HUDEP-2 (cell line): Measurements from ENCODE around the gene CDHR5.
"Not testable (repeated sequence)": the region's sequence is repeated elsewhere in the genome, so short reads cannot be mapped to it uniquely, and the experiment has no call there.

Experiments
- DNase-seq, 76 experiments: peaks; one replicate each; lab custom pipeline; 2025; ENCODE audit not compliant: unreplicated experiment in 76 of 76; lab: John Stamatoyannopoulos, UW

The CDHR5 gene, protein sequence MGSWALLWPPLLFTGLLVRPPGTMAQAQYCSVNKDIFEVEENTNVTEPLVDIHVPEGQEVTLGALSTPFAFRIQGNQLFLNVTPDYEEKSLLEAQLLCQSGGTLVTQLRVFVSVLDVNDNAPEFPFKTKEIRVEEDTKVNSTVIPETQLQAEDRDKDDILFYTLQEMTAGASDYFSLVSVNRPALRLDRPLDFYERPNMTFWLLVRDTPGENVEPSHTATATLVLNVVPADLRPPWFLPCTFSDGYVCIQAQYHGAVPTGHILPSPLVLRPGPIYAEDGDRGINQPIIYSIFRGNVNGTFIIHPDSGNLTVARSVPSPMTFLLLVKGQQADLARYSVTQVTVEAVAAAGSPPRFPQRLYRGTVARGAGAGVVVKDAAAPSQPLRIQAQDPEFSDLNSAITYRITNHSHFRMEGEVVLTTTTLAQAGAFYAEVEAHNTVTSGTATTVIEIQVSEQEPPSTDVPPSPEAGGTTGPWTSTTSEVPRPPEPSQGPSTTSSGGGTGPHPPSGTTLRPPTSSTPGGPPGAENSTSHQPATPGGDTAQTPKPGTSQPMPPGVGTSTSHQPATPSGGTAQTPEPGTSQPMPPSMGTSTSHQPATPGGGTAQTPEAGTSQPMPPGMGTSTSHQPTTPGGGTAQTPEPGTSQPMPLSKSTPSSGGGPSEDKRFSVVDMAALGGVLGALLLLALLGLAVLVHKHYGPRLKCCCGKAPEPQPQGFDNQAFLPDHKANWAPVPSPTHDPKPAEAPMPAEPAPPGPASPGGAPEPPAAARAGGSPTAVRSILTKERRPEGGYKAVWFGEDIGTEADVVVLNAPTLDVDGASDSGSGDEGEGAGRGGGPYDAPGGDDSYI

GRCh38 chr11:624705-625635 lies at the start of gene CDHR5:
TSS of gene CDHR5 (minus strand) at chr11:624955. CDS start at chr11:624902, 53 bp downstream.
- DNase-seq, result no peak

DNA sequence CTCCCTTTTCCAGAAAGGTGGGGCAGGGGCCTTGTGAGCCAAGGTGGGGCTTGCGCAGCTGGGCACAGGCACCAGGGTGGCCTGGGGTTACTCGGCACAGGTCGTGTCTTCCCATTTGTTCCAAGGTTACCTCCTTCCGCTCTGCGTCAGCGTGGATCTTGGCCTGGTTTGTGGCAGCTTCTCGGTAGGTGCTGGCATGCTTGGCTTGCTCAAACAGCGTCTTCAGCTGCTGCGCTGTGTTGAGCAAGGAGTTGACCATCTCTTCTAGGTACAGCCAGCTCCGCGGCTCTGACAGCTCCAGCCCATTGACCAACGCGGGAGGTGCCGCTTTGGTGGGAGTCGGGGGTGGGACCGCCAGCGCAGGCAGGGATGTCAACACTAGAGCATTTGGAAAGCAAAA lies 49.7 kb upstream of the CDHR5 start:
- no peak for DNase-seq

DNA sequence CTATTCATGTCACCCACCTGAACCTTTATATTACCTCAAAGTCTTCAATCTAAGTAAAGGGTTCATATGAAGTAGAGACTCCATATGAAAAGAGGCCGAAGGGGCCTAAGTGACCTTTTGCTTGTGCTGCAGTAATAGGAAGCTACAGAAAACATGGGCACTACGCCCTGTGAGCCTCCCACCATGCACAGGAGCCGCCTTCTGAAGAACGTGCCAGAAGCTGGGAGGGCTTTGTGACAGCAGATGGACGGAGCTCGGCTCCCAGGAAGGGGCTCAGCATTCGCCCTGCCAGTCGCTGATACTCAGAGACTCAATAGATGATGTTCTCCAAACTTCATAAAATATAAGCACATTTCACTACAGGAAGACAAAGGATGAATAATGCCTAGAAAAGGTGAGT lies 49.1 kb upstream of the CDHR5 start:
- no peak for DNase-seq

DNA sequence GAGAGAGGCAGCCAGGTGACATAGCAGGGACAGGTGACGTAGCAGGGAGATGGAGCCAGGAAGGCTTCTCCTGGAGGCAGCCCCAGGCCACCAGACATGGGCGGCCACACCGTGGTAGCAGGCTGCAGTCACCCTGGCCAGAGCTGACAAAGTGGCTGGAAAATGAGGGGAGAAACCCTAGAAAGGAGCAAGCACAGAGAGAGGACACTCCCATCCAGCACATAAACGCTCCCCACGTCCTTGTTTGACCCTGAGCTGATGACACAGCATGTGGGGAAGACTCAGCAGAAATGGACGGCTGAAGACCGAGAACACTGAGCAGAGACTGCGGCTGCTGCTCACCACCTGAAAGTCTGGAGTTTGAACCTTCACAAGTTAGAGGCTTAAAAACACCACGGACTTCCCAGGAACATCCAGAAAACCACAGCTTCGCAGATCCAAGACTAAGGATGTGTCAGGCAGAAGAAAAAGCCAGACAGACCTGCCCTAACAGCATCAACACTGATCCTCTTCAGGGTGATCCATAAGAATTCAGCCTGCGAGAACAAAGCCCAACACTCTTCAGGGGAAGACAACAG lies 41.0 kb upstream of the CDHR5 start:
- DNase-seq, result peak in 7 of 76 experiments; percentile 3 to 23 (median 8)

GRCh38 chr11:665062-665703 lies 40.4 kb upstream of the CDHR5 start:
- no peak for DNase-seq

DNA sequence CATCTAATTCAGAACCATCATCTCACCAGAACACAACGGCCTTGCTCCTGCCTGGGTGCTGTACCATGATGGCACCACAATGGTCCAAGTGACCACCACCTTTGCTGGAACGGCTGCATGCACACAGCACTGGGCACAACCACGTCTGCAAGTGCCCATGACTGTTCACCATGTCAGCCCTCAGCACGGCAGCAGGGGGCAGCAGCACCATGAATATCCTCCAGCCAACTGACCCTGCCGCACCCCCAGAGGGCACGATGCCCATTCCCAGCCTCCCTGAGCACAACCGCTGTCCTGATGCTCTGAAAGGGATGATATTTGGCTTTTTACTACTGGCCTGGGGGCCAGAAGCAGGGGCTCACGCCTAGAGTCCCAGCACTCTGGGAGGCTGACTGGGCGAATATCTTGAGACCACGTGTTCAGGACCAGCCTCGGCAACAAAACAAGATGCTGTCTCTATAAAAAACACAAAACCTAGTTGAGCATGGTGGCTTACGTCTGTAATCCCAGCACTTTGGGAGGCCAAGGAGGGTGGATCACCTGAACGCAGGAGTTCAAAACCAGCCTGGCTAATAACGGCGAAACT lies 38.0 kb upstream of the CDHR5 start:
- peak in 54 of 76 experiments; percentile 3 to 66 (median 34) for DNase-seq

GRCh38 chr11:660681-661444 lies 36.1 kb upstream of the CDHR5 start:
- no peak for DNase-seq

DNA sequence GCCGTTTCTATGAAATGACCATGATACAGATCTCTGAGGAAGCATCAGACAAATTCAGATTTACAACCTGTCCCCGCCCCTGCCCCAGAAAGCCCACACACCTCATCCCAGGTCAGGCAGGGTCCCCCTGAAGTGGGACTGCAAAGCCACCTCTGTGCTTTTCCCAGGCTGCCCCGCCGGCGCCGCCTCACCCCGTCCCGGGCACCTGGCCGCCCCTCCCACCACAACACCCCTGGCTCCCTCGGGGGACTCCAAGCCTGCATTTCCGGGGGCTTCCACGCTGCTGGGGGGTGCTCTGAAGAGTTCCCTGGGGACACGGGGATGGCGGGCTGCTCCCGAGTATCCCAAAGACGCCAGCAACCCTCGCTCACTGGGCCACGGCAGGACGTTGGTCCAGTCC lies 35.5 kb upstream of the CDHR5 start:
- DNase-seq, result no peak

DNA sequence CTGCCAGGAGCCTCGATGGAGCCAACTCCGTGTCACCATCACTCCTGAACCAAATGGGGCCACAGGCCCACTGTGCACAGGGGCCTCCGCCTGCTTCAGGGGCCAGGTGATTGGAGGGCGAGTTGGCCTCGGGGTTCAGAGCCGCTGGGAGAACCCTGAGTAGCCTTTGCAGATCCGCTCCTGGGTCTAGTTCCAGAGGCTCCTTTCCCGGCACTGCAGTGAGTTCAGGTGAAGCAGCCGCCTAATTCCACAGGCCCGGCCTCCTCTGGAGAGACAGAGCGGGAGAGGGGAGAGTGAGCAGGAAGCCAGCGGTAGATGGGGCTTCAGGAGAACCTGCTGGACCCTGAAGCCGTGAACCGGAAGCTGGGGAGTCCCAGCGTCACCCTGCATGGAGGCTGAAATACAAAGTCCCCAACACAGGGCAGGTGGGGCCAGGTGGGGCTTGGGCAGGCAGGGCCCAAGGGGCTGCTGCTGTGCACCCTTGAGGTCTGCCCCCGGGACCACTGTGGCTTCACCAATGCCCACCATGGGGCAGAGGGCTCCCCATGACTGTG lies 34.9 kb upstream of the CDHR5 start:
- DNase-seq, result no peak

DNA sequence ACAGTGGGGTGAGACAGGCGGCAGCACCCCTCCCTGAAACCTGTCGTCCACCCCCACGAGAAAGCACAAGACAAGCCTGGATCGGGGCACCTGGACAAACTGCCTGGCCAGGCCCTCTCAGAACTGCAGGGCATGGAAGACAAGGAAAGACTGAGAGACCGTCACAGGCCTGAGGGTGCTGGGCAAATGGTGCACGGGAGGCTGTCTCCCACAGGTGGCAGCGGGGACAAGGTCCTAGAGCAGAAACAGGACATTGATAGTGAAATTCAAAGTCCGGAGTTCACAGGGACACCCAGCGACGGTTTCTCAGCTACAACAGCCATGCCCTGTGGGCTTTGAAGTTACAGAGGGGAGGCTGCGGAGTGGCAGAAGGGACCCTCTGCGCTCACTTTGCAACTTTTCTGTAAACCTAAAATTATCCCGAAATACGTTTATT lies 33.0 kb upstream of the CDHR5 start:
- no peak for DNase-seq

GRCh38 chr11:656866-657265 lies 32.1 kb upstream of the CDHR5 start:
- no peak for DNase-seq

- DNase-seq, result no peak
Measured at GRCh38 chr11:656426-656825, 31.7 kb upstream of the CDHR5 start.

DNA sequence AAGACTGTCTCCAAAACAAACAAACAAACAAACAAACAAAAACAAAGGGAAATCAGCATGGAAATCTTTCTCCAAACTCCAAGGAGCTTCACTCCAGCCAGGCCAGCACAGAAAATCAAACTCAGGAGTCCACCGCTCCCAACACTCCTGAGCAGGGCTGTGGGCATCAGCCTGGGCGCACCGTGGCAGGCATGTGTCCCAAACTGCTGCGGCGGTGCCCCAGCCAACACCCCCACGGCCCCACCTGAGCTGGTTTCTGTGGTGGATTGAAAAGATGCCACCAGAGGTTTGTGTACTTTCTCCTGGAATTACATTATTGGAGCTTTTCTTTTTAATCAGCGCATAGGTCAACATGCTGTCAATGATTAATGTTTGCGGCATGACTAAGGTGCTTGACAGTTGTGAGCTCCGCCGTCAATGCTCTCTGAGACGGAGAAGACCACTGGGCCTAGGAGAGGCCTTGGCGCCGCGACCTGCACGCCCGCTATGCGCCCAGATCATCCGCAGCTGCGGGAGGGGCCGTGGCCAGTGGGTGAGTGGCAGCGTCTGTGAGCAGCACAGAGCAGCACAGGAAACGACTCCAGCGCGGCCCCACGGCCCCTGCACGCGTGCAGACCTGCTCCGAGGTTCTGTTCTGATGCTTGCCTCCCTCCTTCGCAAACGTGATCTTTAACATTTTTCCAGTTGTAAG lies 30.4 kb upstream of the CDHR5 start:
- DNase-seq, result no peak

DNA sequence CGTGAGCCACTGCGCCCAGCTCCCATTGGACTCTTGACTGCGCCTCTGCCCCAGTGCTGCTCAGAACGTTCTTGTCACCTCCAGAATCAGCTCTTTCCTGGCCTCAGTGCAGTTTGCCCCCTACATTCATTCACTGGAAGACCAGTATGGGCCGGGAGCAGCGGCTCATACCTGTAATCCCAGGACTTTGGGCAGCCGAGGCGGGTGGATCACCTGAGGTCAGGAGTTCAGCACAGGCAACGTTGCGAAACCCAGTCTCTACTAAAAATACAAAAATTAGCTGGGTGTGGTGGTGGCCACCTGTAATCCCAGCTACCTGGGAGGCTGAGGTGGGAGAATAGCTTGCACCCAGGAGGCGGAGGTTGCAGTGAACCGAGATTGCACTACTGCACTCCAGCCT lies 29.7 kb upstream of the CDHR5 start:
- not testable (repeated sequence) for DNase-seq

DNA sequence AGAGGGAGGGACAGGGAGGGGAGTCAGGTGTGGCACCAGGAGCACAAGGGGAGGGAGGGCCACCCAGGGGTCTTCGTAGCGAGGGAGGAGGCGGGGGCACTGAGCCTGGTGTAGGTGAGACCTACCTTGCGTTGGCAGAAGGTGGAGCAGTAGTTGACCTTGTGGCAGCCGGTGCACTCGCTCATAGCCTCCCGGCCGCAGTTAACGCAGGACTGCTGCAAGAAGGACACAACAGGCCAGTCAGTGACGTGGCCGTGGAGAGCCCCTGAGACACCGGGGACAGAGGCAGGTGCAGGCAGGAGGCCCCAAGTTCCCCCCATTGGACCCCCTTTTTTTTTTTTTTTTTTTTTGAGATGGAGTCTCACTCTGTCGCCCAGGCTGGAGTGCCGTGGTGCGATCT lies 29.1 kb upstream of the CDHR5 start:
- no peak for DNase-seq

DNA sequence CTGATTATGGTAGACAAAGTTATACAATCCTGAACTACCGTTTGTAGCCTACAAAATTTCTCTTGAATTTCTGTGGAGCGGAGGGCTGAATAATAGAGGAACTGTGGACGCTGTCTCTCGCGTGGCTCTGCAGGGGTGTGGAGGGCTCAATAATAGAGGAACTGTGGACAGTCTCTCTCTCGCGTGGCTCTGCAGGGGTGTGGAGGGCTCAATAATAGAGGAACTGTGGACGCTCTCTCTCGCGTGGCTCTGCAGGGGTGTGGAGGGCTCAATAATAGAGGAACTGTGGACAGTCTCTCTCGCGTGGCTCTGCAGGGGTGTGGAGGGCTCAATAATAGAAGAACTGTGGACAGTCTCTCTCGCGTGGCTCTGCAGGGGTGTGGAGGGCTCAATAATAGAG lies 28.4 kb upstream of the CDHR5 start:
- DNase-seq, result not testable (repeated sequence)

DNA sequence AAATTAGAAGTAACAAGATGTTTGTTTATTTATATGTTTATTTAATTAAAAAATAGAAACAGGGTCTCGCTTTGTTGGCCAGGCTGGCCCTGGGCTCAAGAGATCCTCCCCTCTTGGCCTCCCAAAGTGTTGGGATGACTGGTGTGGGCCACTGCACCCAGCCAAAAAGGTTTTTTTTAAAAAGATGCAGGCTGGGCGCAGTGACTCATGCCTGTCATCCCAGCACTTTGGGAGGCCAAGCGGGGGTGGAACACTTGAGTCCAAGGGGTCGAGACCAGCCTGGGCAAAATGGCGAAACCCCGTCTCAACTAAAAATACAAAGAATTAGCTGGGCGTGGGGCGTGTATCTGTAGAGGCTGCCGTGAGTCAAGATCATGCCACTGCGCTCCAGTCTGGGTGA lies 25.7 kb upstream of the CDHR5 start:
- no peak for DNase-seq

DNA sequence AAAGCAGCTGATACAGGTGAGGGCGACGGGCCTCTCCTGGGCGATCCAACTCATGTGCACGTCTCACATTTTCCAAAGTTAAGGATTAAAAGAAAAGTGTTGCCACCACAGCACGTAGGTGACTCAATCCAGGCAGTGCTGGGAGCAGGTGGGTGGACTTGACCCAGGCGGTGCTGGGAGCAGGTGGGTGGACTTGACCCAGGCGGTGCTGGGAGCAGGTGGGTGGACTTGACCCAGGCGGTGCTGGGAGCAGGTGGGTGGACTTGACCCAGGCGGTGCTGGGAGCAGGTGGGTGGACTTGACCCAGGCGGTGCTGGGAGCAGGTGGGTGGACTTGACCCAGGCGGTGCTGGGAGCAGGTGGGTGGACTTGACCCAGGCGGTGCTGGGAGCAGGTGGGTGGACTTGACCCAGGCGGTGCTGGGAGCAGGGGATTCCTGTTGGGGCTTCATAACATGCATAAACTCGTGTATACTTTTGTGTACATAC lies 23.0 kb upstream of the CDHR5 start:
- DNase-seq, result not testable (repeated sequence)
